ENCODE results near the gene EML1.

EML1 gene

DNA sequence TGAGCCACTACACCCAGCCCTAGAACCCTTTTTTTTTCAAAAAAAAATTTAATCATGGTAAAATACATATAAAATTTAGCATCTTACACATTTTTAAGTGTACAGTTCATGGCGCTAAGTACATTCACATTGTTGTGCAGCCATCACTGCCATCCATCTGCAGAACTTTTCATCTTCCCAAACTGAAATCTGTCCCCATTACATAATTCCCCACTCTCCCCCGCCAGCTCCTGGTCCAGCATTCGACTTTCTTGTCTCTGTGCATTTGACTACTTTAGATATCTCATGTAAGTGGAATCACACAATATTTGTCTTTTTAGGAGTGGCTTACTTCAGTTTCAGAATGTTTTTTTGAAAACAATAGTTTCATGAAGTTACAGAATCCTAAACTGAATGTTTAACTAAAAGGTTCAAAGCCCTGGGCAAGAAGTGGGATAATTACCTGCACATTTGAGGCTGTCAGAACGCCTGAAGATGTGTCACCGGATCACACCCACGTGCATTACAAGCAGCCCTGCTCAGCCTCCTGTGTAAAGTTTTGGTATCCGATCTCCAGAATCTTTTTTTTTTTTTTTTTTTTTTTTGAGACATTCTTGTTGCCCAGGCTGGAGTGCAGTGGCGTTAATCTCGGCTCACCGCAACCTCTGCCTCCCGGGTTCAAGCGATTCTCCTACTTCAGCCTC, 12.7 kb downstream of the EML1 start:
- DNase-seq = no peak

DNA sequence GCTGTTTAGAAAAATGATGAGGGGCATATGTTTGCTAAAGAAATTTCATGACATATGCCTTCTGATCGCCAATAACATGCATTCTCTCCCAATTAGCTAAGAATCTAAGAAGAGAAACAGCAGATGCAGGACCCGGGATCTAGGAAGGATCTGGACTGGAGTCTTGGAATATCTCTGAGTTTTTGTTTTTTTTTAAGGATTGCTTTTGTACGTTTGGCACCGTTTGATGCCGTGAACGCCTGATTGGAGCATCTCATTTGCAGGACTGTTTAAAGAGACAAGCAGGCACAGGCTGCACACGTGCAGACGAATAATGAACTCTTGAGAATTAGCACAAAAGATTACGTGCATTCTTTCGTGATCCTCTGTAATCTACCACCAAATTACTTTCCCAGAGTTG, 13.6 kb downstream of the EML1 start:
- DNase-seq = no peak

DNA sequence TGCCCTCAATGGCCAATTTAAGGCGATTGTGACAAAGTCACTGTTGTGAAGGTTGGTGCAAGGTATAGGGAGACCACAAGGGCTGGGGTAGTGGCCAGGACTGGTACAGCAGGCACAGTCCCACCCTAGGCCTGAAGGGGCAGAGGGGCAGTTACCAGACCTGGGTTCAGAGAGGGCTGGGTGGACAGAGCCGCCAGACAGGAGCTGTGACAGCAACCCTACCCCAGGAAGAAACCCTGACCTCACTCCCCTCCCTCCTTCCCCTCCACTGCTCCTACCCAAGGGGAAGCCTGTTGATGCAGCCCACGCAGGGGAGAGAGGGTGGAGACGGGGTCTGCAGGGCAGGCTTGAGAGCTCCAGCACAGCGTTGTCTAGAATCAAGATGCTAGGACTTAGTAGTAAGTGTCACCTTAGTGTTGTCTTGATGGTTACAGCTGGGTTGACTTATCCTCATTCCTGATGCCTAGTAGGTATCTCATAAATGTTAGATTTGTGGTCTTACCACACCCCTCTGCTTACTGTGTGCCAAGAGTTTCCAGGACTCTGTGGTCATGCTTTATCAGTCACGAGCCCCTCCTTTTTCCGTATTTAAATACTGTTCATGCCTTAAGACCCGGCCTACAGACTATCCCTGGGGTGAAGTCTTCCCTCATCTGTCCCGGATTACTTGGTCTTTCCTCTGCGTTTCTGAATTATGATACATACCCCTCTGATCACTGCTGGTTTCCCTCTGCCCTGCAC, 14.4 kb downstream of the EML1 start:
- no peak for DNase-seq

DNA sequence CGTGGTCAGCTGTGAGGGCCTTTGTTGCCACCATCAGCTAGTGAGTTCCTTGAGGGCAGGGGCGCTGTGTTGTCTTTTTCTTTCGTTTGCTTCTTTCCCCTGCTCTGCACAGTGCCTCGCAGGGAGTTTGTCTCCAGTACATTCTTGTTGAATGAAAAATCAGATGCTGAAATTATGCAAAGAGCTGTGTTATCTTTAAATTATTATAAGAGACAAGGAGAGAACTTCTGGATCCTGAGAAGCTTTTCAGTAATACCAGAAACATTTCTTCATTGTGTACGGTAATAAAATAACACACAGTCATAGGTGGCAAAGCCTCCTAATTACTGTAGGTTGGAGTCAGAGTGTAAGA, 14.9 kb downstream of the EML1 start:
- no peak for DNase-seq

DNA sequence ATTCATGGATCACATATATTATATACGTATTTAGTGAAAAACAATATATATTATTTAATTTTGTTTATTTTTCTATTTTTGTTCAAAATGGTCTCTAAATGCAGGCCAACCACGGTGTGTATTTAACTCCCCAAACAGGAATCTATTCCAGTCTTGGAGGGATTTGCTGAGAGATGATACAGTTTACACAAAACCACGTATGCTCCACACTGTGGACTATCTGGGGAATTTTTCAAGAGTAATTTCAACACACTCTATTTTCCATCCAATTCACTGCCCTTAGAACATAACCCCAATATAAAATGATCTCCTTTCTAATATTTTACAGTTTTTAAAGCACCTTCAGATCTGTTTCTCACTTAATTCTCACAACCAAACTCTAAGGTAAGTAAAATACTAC, 15.3 kb downstream of the EML1 start:
- no peak for DNase-seq

DNA sequence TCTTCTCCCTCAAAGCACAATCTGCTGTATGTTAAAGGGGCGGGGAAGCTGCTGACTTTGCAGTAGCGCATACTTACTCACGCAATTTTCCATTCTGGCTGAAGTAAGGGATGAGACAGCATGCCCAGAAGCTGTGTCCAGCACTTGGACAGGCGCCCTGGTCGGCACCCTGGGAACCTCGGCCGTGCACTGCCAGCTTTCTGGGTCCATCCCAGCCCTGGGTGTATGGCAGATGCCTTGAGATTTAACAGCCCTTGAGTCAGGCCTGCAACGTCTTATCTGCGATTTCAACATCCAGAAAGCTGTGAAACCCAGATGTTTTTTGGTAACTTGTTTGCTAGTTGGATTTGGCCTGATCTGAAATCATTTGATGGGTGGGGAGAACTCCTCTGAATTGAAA, 16.1 kb downstream of the EML1 start:
- DNase-seq = no peak

DNA sequence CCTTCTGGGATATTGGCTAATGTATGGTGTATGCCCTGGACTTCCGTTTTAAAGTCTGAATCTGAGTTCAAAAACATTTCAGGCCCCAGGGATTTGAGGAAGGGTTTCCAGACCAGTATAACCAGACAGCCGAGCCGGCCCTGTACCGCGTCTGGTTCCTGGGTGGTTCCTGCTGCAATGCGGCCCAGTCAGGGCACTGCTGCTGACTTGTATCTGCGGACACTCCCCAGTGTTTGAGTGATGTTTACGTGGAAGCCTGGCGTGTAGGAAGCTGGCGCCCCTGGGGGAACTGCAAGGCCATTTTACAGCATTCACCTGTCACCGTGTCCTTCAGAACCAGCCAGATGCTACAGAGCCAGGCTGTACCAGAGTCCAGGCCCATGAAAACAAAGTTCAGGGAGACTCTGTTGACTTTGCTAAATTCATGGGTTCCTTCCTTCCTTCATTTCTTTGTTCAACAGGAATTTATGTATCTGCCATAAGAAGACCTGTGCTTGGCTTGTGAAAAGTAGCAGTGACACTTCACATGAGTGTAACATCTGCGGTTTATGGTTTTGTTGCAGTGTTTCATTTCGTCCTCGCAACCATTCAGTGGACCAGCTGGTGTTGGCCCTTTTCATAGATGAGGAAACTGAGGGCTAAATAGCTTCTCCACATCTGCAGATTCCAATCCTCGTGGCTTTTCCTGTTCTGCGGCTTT, 16.8 kb downstream of the EML1 start:
- DNase-seq = no peak

DNA sequence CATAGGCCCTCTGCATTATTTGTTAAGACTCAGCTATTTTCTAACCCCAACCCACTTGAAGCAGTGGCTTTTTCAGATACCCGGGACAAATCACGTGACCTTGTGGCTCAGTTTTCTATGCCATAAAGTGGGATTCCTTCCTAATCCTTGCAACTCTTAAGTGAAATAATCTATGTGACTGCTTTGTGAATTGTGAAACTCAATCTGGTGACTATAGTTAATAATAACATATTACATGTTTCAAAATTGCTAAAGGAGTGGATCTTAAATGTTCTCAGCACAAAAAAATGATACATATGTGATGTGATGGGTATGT, 17.3 kb downstream of the EML1 start:
- no peak for DNase-seq

DNA sequence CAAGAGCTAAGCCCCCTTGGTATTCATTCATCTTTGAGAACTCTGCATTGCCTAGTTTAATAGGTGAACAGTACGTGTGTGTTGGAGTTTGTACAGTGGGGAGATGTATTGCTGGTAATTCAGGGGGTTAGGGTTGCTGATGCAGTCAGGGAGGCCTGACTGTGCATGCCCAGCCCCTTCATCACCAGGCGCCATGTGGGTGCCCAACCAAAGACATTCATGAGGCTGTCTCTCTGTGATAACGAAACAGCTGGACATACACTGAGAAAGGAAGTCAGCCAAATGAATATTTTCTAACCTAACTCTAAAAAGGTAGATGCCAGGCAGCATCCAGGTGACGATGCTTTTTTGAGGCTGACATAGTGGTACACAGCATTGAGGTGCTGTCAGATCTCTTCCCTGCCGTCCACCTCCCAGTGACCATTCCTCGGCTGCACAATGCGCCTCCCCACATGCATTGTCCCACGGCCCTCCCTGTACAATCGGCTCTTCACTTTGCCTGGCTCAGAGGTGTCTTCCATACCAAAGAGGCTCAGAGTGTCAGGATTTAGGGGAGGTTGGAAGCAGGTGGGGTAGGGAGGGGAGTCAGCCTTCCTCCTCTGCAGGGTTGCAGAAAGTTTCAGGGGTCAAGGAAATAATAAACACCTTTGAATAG, 19.0 kb downstream of the EML1 start:
- DNase-seq = no peak

DNA sequence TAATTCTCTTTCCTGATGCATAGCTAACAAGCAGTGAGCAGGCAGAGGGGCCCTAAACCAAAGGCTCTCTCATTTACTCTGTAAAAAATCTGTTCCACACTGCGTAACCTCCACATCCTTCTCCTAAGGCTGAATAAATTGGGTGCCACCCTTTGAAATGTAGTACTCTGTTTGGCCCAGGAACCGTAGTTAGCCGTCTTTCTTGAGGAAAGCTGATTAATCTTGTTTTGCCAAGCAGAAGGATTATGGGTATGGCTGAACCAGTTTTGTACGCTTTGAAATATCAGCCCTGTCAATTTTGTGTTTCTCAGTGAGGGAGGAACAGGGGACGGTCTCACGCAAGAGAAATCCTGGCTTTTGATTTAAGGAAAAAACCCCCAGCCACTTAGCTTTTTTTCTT, 19.7 kb downstream of the EML1 start:
- no peak for DNase-seq

DNA sequence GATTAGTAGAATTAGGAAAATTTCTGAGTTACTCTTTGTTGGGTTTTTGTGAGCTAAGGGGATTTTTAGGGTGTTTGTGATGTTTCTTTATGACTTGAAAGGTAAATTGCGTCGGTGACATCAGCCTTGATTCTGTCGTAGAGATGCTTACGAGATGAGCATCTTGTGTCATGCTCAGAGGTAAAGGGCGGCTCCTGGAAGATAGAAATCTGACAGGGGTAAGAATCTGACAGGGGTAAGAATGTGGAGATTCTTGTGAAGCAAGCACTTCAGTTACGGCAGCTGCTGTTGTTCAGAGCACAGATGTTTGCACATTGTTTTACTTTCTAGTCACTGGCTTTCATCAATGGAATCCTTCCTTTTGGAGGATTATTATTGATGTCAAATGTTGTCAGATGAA, 22.5 kb downstream of the EML1 start:
- DNase-seq = no peak

DNA sequence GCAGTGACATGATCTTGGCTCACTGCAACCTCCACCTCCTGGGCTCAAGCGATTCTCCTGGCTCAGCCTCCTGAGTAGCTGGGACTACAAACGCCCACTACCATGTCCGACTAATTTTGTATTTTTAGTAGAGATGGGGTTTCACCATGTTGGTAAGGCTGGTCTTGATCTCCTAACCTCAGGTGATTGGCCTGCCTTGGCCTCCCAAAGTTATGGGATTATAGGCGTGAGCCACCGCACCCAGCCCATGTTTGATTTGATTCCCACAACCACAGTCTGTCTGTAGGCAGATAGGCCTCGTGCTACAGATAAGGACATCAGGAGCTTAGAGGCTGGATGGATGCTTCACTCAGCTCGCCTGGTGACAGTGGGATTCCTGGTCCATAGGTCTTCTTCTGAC, 23.0 kb downstream of the EML1 start:
- no peak for DNase-seq

DNA sequence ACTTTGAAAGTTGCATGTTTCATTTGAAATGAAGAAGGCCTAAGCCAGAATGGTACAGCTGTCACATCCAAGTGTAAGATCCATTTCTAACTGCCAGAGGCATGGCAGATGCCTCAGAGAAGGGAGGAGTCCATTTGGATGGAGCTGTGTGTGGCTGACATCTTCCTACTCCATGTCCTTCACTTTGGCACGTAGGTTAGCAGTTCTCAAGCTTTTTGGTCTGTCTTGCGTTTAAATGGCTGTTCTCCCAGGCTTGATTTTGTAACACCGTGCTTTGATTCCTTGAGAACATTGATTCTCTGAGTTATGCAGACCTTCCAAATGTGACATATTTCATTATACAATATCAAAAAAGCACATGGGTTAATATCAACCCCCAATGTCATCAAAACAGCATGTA, 23.4 kb downstream of the EML1 start:
- no peak for DNase-seq

DNA sequence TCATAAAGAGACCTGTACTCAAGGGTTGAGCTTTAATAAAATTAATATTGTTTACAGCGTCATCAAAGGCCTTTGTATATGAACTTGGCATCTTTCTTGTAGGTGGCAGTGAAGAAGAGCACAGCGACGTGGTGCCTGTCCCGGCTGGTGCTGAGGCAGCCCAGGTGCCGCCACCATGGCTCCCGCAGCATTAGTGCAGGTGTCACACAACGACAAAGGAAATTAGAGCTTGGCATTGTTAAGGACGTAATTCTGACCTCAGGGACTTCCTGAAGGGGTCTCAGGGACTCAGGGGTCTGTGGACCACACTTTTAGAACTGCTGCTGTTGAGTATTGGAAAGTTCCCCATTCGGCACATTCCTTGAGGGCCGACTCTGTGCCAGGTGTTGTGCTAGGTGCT, 24.1 kb downstream of the EML1 start:
- no peak for DNase-seq

DNA sequence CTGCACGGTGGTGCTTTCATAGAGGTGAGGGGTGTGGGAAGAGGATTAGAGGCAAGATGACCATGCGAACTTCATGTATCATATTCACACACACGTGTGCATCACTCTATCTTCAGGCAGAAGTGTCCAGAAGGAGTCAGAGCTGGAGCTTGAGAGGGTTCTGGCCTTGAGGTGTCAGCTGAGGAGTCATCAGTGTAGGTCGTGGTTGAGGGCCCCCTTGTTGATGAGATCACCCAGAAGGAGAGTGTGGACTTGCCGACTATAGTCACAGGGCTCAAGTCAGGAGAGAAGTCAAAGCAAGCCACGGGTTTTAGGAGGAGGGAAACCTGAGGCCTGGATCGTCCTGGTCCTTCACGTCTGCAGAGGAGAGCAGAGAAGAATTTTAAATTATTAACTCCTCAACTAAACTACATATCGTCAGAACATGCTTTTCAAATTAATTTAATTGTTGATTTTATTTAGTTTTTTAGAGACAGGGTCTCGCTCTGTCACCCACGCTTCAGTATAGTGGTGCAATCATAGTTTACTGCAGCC, 25.4 kb downstream of the EML1 start:
- no peak for DNase-seq

DNA sequence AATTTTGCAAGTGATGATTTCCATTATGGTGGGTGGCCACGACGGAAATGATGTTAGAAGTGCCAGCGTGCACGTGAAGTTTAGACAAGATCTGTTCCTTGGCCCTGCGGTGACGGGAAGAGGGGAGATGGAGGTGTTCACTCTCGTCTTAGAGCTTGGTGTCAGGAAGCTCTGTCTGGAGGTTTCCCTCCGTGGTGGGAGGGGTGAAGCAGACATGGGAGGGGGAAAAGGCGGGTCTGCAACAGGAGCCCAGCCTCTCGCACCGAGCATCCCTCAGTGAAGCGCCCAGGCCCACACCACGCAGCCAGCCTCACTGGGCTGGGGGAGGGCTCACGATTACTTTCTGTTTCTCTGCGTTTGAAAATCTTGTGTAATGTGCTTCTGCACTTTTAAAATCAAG, 26.3 kb downstream of the EML1 start:
- DNase-seq = peak; percentile 15

DNA sequence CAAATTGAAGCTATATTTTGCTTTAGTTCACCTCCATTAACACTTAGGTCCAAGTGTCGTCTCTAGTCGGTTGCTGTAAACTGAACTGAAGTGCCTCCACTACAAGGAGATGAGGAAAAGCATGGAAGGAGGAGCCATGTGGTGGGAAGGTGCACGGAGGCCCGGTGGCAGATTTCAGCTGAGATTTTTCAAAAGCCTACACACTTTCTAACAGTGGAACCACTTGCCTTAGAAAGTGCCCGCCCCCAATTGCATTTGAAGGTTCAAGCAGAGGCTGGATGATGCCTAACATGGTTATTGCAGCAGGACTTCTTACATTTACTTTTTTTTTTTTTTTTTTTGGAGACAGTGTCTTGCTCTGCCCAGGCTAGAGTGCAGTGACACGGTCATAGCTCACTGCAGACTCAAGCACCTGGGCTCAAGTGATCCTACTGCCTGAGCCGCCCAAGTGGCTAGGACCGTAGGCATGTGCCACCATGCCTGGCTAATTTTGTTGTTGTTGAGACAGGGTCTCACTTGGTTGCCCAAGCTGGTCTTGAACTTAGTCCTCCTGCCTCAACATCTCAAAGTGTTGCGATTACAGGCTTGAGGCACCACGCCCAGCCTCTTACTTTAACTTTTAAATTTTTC, 27.6 kb downstream of the EML1 start:
- DNase-seq = no peak

DNA sequence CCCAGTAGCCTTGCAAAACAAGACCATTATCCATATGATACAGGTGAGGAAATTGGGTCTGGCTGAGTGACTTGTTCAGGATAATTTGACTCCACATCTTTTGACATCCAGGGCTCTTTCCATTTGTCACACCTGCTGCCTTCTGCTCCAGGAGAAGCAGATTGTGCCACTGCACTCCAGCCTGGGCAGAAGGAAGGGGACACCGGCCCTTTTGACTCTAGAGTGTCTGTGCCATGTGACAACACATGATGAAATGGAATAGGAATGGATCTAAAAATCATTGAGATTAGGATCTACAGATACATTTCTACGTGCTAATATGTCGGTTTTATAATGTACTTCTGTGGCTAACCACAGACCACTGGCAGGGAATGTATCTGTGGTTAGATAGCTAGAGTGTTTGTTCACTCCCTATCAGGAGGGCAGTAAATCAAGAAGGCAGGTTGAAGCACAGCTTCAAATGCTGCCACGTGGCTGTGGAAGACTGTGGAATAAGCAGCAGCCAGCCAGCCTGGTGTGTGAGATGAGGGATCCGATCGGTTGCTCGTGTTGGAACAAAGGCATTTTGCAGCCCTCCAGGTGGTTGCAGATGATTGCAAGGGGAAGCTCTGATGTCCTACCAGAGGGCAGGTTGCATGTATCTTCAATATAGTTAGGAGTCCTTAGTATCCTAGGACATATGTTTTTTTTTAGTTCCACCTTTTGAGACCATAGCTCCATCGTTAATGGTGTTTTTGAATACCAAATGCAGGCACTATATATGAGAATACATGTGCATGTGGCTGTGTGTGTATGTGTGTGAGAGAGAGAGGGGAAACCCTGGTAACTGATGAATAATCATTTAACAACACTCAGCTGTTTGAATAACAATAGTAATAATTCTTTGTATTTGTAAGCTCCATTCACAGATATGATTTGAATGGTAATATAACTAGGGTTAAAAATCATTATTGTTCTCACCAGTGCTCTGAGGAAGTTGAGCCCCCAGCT, 28.6 kb downstream of the EML1 start:
- DNase-seq = no peak

DNA sequence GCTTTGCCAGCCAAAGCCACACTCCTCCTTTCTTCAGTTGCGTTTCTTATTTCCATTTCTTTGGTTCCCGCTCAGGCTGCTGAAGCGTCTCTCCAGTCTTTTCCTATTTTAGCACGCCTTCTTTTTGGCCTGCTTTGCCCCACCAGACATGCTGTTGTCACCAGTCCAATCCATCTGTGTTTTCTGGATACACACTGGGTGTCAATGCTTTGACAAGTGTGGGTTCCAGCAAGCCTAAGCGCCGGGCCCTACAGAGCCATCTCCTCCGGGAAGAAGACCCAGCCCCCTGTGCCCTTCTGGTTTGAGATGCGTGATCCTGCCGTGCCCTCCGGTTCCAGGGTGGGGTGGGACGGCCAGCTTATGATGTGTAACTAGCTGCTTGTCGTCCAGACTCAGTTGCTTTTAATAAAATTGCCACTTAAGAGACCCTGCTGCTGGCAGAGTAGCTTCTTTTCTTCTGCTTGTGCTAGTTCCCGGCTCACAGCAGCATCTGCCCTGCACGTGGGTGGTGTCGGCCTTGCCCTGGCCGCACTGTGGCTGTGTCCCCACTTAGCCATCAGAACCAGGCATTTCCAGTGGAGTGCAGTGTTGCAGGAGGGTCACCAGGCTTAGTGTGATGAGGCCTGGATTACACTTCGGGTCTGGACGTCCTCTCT, 29.7 kb downstream of the EML1 start:
- DNase-seq = no peak

DNA sequence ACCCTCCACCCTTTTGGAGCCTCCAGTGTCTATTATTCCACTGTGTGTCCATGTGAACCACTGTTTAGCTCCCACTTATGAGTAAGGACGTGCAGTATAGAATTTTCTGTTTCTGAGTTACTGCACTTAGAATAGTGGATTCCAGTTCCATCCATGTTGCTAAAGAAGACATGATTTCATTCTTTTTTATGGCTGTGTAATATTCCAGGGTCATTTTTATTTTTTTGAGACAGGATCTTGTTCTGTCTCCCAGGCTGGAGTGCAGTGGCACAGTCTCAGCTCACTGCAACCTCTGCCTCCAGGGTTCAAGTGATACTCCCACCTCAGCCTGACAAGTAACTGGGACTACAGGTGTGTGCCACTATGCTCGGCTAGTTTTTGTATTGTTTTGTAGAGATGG, 31.6 kb downstream of the EML1 start:
- no peak for DNase-seq

DNA sequence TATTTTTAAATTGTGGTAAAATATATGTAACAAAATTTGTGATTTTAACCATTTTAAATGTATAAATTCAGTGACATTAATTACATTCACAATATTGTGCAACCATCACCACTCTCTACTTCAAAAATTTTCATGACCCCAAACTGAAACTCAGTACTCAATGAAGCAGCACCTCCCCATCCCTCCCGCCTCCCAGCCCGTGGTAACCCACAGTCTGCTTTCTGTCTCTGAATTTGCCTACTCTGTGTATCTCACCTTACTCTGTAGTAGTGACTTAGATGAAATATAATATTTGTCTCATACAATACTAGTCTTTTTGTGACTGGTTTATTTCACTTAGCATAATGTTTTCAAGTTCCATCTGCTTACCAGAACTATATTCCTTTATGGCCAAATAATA, 36.2 kb downstream of the EML1 start:
- no peak for DNase-seq

All from CD4-positive, alpha-beta T cell treated with Interleukin-17A for 4 hours (primary cell).